GM12878 (cell line): ENCODE data around the gene GRIK3. TPM values are rescaled to one million over a fixed set of nuclear protein-coding genes. Genes with fewer than 3 reads are reported as not detected.

Source experiments
- ATAC-seq: fragments of 200-7000 bp; cut with Tn5 transposase; 3 replicates; pipeline ENCODE4 v1.9.1; 2020; ENCODE audit warnings: mild to moderate bottlenecking, moderate library complexity
- BruUV-seq: library from RNA; stranded (reverse); fragments of 400-500 nt; replicated peaks from 2 replicates; lab custom pipeline; 2021; lab: Mats Ljungman, UMichigan
- CTCF ChIA-PET: fragments of 300-600 bp; sonication (Branson Sonifier 250); formaldehyde crosslinking; extraction: SDS; loops from one replicate; lab custom pipeline; 2021; ENCODE audit warnings: inconsistent platforms; lab: Yijun Ruan, JAX
- POLR2A ChIA-PET: fragments of 350-600 bp; formaldehyde crosslinking; extraction: SDS; loops from one replicate; lab custom pipeline; 2021; ENCODE audit warnings: inconsistent platforms; lab: Charles Lee
- RAD21 ChIA-PET: fragments of 300-600 bp; sonication (Branson Sonifier 250); formaldehyde crosslinking; loops from one replicate; lab custom pipeline; 2023; ENCODE audit warnings: antibody characterized with exemption; ENCODE audit not compliant: unreplicated experiment; lab: Charles Lee
- SMC1A ChIA-PET: fragments of 300-600 bp; sonication (Branson Sonifier 250); formaldehyde crosslinking; loops from one replicate; lab custom pipeline; 2023; ENCODE audit not compliant: unreplicated experiment, uncharacterized antibody; lab: Charles Lee
- DNase-seq: peaks from one replicate; pipeline ENCODE4 v3.0.0-alpha.2; 2011; ENCODE audit warnings: low read depth, low spot score
- FAIRE-seq: peaks from 3 replicates; lab custom pipeline; 2011; peaks lifted over from hg19 to GRCh38; lab: Jason Lieb, UNC
- H2AFZ ChIP-seq: 2 replicates; pipeline ENCODE4 v1.6.0; 2011; ENCODE audit warnings: low read depth, low read length, control low read depth; ENCODE audit not compliant: control insufficient read depth
- H3K27ac ChIP-seq: 2 replicates; pipeline ENCODE4 v1.5.1; 2011; ENCODE audit warnings: control low read depth; ENCODE audit not compliant: control insufficient read depth, insufficient read depth
- H3K27me3 ChIP-seq, 2 experiments: replicated peaks in 1 of 2; 2 replicates each; pipeline versions ENCODE4 v1.6.0 to v1.6.1; 2011; ENCODE audit warnings: low read length in 1 of 2; ENCODE audit not compliant: control insufficient read depth in 2 of 2, insufficient read depth in 2 of 2
- H3K36me3 ChIP-seq, 2 experiments: 2 replicates each; pipeline ENCODE4 v1.5.1; 2011; ENCODE audit warnings: low read length in 1 of 2; ENCODE audit not compliant: control insufficient read depth in 2 of 2, insufficient read depth in 2 of 2
- H3K4me1 ChIP-seq: 2 replicates; pipeline ENCODE4 v1.6.1; 2011; ENCODE audit warnings: mild to moderate bottlenecking, low read length, moderate library complexity, mixed read lengths; ENCODE audit not compliant: control insufficient read depth, insufficient read depth
- H3K4me2 ChIP-seq: 2 replicates; pipeline ENCODE4 v1.6.0; 2011; ENCODE audit warnings: control low read depth; ENCODE audit not compliant: control insufficient read depth, insufficient read depth
- H3K4me3 ChIP-seq: fragments of 200-600 bp; sonication (generic); 2 replicates; pipeline ENCODE4 v1.5.1; 2016
- H3K79me2 ChIP-seq: 2 replicates; pipeline ENCODE4 v1.6.0; 2011; ENCODE audit warnings: low read length; ENCODE audit not compliant: control insufficient read depth, insufficient read depth
- H3K9ac ChIP-seq: 2 replicates; pipeline ENCODE4 v1.8.0; 2011; ENCODE audit warnings: low read length, control low read depth, mixed read lengths; ENCODE audit not compliant: control insufficient read depth, insufficient read depth
- H3K9me3 ChIP-seq: replicated peaks from 3 replicates; pipeline ENCODE4 v1.5.1; 2011; ENCODE audit warnings: mild to moderate bottlenecking, low read length; ENCODE audit not compliant: control insufficient read depth, insufficient read depth
- H4K20me1 ChIP-seq: 2 replicates; pipeline ENCODE4 v1.6.0; 2011; ENCODE audit not compliant: control insufficient read depth, insufficient read depth
- ASH2L ChIP-seq: fragments of 300-600, 200-600 bp; sonication (generic); IDR thresholded peaks from 2 replicates; pipeline ENCODE4 v1.6.1; 2017; ENCODE audit warnings: low read depth, mild to moderate bottlenecking, borderline replicate concordance
- BCL3 ChIP-seq: IDR thresholded peaks from 2 replicates; pipeline ENCODE4 v1.6.1; 2011; ENCODE audit warnings: borderline replicate concordance, low read depth, mild to moderate bottlenecking, moderate library complexity, low read length; ENCODE audit not compliant: insufficient read depth, poor library complexity, severe bottlenecking
- ETV6 ChIP-seq, 2 experiments: fragments of 450-650 bp in 1 of 2; IDR thresholded peaks in 1 of 2; conservative IDR thresholded peaks in 1 of 2; 2 replicates each; pipeline ENCODE4 v1.6.1; 2014; ENCODE audit warnings: antibody characterized with exemption in 1 of 2, borderline replicate concordance in 1 of 2, low read depth in 1 of 2, mild to moderate bottlenecking in 1 of 2, moderate library complexity in 1 of 2
- IRF3 ChIP-seq: fragments of 450-650 bp; IDR thresholded peaks from 2 replicates; pipeline ENCODE4 v1.6.1; 2014; ENCODE audit warnings: mild to moderate bottlenecking
- NFYA ChIP-seq: IDR thresholded peaks from 2 replicates; pipeline ENCODE4 v1.6.1; 2011; ENCODE audit warnings: low read depth, mild to moderate bottlenecking, low read length, improper control_type of control experiment, borderline replicate concordance
- RAD51 ChIP-seq: fragments of 450-650 bp; IDR thresholded peaks from 2 replicates; pipeline ENCODE4 v1.6.1; 2016; ENCODE audit warnings: moderate library complexity, mild to moderate bottlenecking, inconsistent platforms
- RELB ChIP-seq: fragments of 450-650 bp; IDR thresholded peaks from 2 replicates; pipeline ENCODE4 v1.6.1; 2017; ENCODE audit warnings: low read depth, mild to moderate bottlenecking, moderate library complexity
- SKIL ChIP-seq: fragments of 450-650 bp; IDR thresholded peaks from 2 replicates; pipeline ENCODE4 v1.6.1; 2017; ENCODE audit warnings: mild to moderate bottlenecking, low read depth, inconsistent platforms; ENCODE audit not compliant: poor library complexity, severe bottlenecking
- SMC3 ChIP-seq: IDR thresholded peaks from 2 replicates; pipeline ENCODE4 v1.6.1; 2011; ENCODE audit warnings: low read length, improper control_type of control experiment, borderline replicate concordance
- SP1 ChIP-seq: IDR thresholded peaks from one replicate; pipeline ENCODE4 v1.6.1; 2011; ENCODE audit warnings: low read depth, low read length
- TARDBP ChIP-seq: IDR thresholded peaks from 2 replicates; pipeline ENCODE4 v1.6.1; 2016; ENCODE audit warnings: borderline replicate concordance
- ZBED1 ChIP-seq: IDR thresholded peaks from 2 replicates; pipeline ENCODE4 v1.6.1; 2016; ENCODE audit warnings: borderline replicate concordance
- ZNF274 ChIP-seq: IDR thresholded peaks from one replicate; pipeline ENCODE4 v1.8.0; 2011; ENCODE audit not compliant: insufficient read length, insufficient read depth
- WGBS: methylation state at CpG from one replicate; pipeline ENCODE4 v1.1.6; 2016; ENCODE audit warnings: low lambda C conversion rate; ENCODE audit not compliant: insufficient replicate concordance, insufficient coverage; ENCODE audit errors: missing lambda C conversion rate; 5-methylcytosine and 5-hydroxymethylcytosine counted together
- in situ Hi-C: fragments of 300-500 bp; cut with MboI; formaldehyde crosslinking; loops from 9 replicates; pipeline ENCODE4 v1.14.3; 2018; ENCODE audit warnings: mixed read lengths
- intact Hi-C: fragments of 100-400 bp; cut with micrococcal nuclease; formaldehyde crosslinking; loops from one replicate; pipeline ENCODE4 v1.14.2; 2022; ENCODE audit not compliant: unreplicated experiment
- polyA plus RNA-seq, 11 experiments: library from polyadenylated mRNA; depleted of rRNA in 4 of 11; unstranded in 6 of 11; stranded (reverse) in 5 of 11; fragments of >200 nt; fragmentation: Nextera tagmentation in 4 of 11; fragmentation: Illumina TruSeq in 1 of 11; extraction: Ambion mirVana in 4 of 11; extraction: Trizol in 1 of 11; gene quantifications; 1 replicate in 1 of 11; 2 replicates in 10 of 11; pipeline versions ENCODE4 v1.2.1 to v1.2.3, GENCODE V29; 2011 to 2016; ENCODE audit warnings: inconsistent platforms in 2 of 11, missing spikeins in 2 of 11, low read depth in 1 of 11
- total RNA-seq, 4 experiments: library from RNA; depleted of rRNA in 3 of 4; stranded (reverse); fragments of >200 nt in 3 of 4; fragmentation: Illumina TruSeq in 1 of 4; extraction: Trizol in 1 of 4; gene quantifications; 2 replicates each; pipeline versions ENCODE4 v1.2.1 to v1.2.3, GENCODE V29; 2013 to 2021

The GRIK3 gene
- total and polyA plus RNA-seq, 10 of the 15 experiments (the other 5 are each of a cell fraction or from before 2014, with no cell fraction given), result not detected

- TF ChIP-seq BCL3, result no peak
- no peak for TF ChIP-seq ZNF274
- TF ChIP-seq ZBED1, result no peak
Measured at GRCh38 chr1:37073854-37074379, 39.6 kb upstream of the GRIK3 start (continued).

GRCh38 chr1:37073152-37073853, 39.0 kb upstream of the GRIK3 start:
- Histone ChIP-seq H3K27me3 (peaks cover 2 to 6% of the 10 kb centered on the region in 2 experiments; a peak in 1 of 4 replicates), H3K9me3 (no peaks in the 10 kb centered on the region), H3K36me3 (no peaks in the 10 kb centered on the region), H2AFZ (no peak overlapping the region), H3K27ac (no peak overlapping the region), H3K9ac (no peak overlapping the region), H4K20me1 (no peaks in the 10 kb centered on the region), H3K4me2 (no peak overlapping the region), H3K4me1 (no peaks in the 10 kb centered on the region), H3K4me3 (no peak overlapping the region), H3K79me2 (no peaks in the 10 kb centered on the region)
- ATAC-seq (no peak), FAIRE-seq (no peak), DNase-seq (no peak)
- BruUV-seq, result no TSS peak
- RAD21 ChIA-PET, result no interaction called here
- SMC1A ChIA-PET, result no interaction called here
- in situ Hi-C loops, result no loop called here
- CTCF ChIA-PET, result interaction anchor here (0.6 to 1.2 kb wide), 2 partner anchors 11 to 371 kb away, joined by 3 read pairs; no protein-coding TSS in a partner anchor
- intact Hi-C loops, result no loop called here
- POLR2A ChIA-PET, result no interaction called here
- 9% methylated on average over 9 of the region's 9 CpGs for WGBS
- TF ChIP-seq SP1 (no peak), RELB (no peak), ETV6 (conservative IDR thresholded peaks at IDR 0.05 in 1 of 2, IDR thresholded peaks at IDR 0.05 in 1 of 2; ENCODE audit: borderline replicate concordance in 1 of 2, low read depth in 1 of 2) (no peak), RAD51 (no peak), ASH2L (no peak), SKIL (no peak), TARDBP (no peak), NFYA (no peak), IRF3 (no peak), SMC3 (no peak), BCL3 (no peak)
